Measurements from ENCODE around the gene PPFIBP1. TPM values are rescaled to one million over a fixed set of nuclear protein-coding genes. Genes with fewer than 3 reads are reported as not detected.

PPFIBP1 gene
- total and polyA plus RNA-seq, 8 donors: 82.8 to 126 (median 96.7) TPM

DNA sequence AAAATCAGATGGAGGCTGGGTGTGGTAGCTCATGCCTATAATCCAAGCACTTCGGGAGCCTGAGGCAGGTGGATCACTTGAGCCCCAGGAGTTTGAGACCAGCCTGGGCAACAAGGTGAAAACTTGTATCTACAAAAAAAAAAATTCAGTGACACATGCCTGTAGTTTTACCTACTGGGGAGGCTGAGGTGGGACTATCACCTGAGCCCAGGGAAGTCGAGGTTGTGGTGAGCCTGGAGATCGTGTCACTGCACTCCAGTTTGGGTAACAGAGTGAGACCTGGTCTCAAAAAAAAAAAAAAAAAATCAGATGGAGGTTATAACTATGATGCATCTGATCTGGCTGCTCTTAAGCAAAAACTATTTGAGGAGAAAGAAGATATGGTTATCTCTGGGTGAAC lies 26.6 kb upstream of the PPFIBP1 start:
- no peaks in the 10 kb centered on the region for H3K9me3 ChIP-seq
- TF ChIP-seq, protein P1, sequence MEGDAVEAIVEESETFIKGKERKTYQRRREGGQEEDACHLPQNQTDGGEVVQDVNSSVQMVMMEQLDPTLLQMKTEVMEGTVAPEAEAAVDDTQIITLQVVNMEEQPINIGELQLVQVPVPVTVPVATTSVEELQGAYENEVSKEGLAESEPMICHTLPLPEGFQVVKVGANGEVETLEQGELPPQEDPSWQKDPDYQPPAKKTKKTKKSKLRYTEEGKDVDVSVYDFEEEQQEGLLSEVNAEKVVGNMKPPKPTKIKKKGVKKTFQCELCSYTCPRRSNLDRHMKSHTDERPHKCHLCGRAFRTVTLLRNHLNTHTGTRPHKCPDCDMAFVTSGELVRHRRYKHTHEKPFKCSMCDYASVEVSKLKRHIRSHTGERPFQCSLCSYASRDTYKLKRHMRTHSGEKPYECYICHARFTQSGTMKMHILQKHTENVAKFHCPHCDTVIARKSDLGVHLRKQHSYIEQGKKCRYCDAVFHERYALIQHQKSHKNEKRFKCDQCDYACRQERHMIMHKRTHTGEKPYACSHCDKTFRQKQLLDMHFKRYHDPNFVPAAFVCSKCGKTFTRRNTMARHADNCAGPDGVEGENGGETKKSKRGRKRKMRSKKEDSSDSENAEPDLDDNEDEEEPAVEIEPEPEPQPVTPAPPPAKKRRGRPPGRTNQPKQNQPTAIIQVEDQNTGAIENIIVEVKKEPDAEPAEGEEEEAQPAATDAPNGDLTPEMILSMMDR (IDR thresholded peaks at IDR 0.05): no peak
- no peaks in the 10 kb centered on the region for H3K4me1 ChIP-seq
- no peak overlapping the region for H3K27ac ChIP-seq
- DNase-seq (no peak), ATAC-seq (no peak)
- intact Hi-C loops (cut with DNase I): no loop called here
- no peaks in the 10 kb centered on the region for H3K36me3 ChIP-seq
- H3K4me3 ChIP-seq: no peak overlapping the region
- H3K27me3 ChIP-seq: no peaks in the 10 kb centered on the region

DNA sequence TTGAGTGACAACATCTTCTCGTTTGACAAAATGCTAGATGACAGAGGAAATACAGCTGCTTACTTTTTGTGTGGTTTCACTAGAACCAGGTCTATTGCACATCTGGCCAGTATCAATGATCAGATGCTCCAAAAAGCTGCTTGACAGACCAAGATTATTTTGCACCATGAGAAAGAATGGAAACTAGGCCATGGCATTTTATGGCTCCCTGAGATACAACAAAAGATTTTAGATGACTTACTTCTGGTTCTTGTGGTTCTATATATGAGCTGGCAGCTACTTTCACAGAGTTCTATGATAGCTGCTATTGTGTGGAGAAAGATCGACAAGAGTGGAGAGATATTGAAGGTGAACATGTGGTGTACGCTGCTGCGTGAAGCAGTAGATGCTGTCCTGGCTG lies 25.9 kb upstream of the PPFIBP1 start:
- intact Hi-C loops (cut with DNase I): no loop called here
- TF ChIP-seq, protein P1 (IDR thresholded peaks at IDR 0.05): no peak
- Histone ChIP-seq H3K36me3 (no peaks in the 10 kb centered on the region), H3K27ac (no peak overlapping the region), H3K27me3 (no peaks in the 10 kb centered on the region), H3K4me1 (no peaks in the 10 kb centered on the region), H3K9me3 (no peaks in the 10 kb centered on the region), H3K4me3 (no peak overlapping the region)
- DNase-seq (no peak), ATAC-seq (no peak)

DNA sequence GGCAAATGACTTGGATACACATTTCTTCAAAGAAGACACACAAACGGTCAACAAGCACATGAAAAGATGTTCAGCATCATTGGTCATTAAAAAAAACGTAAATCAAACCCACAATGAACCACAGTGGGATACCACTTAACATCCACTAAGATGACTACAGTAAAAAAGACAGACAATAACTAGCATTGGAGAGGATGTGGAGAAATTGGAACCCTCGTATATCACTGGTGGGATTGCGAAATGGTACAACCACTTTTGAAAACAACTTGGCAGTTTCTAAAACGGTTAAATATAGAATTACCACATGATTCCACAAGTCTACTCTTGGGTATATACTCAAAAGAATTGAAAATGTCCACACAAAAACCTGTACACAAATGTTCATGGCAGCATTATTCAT lies 25.2 kb upstream of the PPFIBP1 start:
- no peaks in the 10 kb centered on the region for H3K27me3 ChIP-seq
- H3K36me3 ChIP-seq: no peaks in the 10 kb centered on the region
- no peaks in the 10 kb centered on the region for H3K4me1 ChIP-seq
- DNase-seq: no peak
- intact Hi-C loops (cut with DNase I): no loop called here
- no peaks in the 10 kb centered on the region for H3K9me3 ChIP-seq
- ATAC-seq: no peak
- TF ChIP-seq, protein P1 (IDR thresholded peaks at IDR 0.05): no peak
- no peak overlapping the region for H3K4me3 ChIP-seq
- no peak overlapping the region for H3K27ac ChIP-seq

GRCh38 chr12:27499377-27499776 lies 24.6 kb upstream of the PPFIBP1 start:
- no peak for DNase-seq
- Histone ChIP-seq H3K4me1 (no peaks in the 10 kb centered on the region), H3K36me3 (no peaks in the 10 kb centered on the region), H3K4me3 (no peak overlapping the region), H3K27ac (no peak overlapping the region), H3K27me3 (no peaks in the 10 kb centered on the region), H3K9me3 (no peaks in the 10 kb centered on the region)
- intact Hi-C loops (cut with DNase I): no loop called here
- TF ChIP-seq, protein P1 (IDR thresholded peaks at IDR 0.05): no peak
- ATAC-seq: no peak

DNA sequence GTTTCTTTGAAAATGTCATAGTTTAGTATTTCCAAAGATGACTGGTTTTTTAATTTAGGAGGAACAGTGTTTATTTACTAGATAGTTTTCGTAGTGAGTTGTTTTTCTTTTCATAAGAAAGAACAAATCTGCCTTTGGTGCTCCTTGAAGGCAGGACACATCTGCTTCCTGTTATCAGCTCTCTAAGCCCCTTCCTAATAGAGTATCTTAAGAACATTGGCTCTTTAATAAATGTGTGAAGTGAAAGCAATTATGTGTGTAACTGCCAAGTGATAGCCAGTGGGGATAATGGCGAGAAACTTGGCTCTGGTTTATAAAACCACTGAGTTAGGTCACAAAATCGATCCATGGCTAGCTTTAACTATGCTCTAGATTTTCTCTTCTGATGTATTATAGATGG lies 23.5 kb upstream of the PPFIBP1 start:
- no peak for ATAC-seq
- H3K4me1 ChIP-seq: no peaks in the 10 kb centered on the region
- H3K9me3 ChIP-seq: no peaks in the 10 kb centered on the region
- TF ChIP-seq, protein P1 (IDR thresholded peaks at IDR 0.05): no peak
- H3K27ac ChIP-seq: no peak overlapping the region
- no peaks in the 10 kb centered on the region for H3K36me3 ChIP-seq
- DNase-seq: no peak
- no peak overlapping the region for H3K4me3 ChIP-seq
- intact Hi-C loops (cut with DNase I): no loop called here
- no peaks in the 10 kb centered on the region for H3K27me3 ChIP-seq
